ENCODE measurements around the gene P2RX6.

DNA sequence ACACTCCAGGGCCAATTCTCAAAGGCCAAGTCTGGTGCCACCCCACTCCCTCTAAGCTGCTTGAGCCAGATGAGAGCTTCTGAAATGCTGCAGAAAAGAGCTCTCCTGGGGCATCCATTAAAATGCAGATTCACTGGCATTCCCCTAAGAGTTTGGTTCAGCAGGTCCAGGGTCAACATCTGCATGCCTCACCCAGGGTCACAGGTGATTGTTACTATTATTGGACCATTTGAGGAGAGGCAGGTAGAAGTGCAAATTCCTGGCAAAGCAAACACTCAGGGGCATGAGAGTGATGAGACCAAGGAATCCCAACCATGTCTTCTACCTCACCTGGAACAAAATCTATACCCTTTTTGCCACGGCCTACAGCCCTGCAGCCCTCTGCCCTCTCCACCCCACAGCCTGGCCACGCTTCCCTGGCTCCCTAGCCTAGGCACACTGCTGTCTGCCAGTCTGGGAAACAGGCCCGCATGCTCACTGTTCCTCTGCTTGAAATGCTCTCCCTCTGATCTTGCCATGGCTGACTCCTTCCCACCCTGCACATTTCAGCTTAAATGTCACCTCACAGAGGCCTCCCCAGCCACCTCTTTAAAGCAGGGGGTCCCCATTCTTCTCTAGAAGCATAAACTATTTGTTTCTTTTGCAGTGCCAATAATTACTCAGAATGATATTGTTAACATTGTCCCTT lies 4.4 kb upstream of the P2RX6 start:
- TF ChIP-seq GABPA (IDR thresholded peaks at IDR 0.05; ENCODE audit: low read depth) (no peak), YY1 (IDR thresholded peaks at IDR 0.05; ENCODE audit: low read depth) (no peak), TAF1 (IDR thresholded peaks at IDR 0.05; ENCODE audit: borderline replicate concordance, low read depth, low read length) (no peak), RFX5 (IDR thresholded peaks at IDR 0.05; ENCODE audit: low read length) (no peak), POLR2AphosphoS5 (IDR thresholded peaks at IDR 0.05; ENCODE audit: low read depth, low read length) (no peak), EZH2phosphoT487 (IDR thresholded peaks at IDR 0.05; ENCODE audit: borderline replicate concordance, low read depth) (no peak), RCOR1 (IDR thresholded peaks at IDR 0.05; ENCODE audit: low read length) (no peak), CHD2 (IDR thresholded peaks at IDR 0.05; ENCODE audit: low read length, partially characterized antibody) (no peak), EP300 (IDR thresholded peaks at IDR 0.05; ENCODE audit: borderline replicate concordance in 1 of 2, low read depth in 1 of 2, low read length in 1 of 2) (no peak)
- TF ChIP-seq, protein P1, sequence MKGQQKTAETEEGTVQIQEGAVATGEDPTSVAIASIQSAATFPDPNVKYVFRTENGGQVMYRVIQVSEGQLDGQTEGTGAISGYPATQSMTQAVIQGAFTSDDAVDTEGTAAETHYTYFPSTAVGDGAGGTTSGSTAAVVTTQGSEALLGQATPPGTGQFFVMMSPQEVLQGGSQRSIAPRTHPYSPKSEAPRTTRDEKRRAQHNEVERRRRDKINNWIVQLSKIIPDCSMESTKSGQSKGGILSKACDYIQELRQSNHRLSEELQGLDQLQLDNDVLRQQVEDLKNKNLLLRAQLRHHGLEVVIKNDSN (IDR thresholded peaks at IDR 0.05; ENCODE audit: borderline replicate concordance, low read depth), result no peak
- TF ChIP-seq, protein P2, sequence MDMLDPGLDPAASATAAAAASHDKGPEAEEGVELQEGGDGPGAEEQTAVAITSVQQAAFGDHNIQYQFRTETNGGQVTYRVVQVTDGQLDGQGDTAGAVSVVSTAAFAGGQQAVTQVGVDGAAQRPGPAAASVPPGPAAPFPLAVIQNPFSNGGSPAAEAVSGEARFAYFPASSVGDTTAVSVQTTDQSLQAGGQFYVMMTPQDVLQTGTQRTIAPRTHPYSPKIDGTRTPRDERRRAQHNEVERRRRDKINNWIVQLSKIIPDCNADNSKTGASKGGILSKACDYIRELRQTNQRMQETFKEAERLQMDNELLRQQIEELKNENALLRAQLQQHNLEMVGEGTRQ (IDR thresholded peaks at IDR 0.05; ENCODE audit: borderline replicate concordance, low read depth, low read length), result no peak
- TF ChIP-seq, protein P3, sequence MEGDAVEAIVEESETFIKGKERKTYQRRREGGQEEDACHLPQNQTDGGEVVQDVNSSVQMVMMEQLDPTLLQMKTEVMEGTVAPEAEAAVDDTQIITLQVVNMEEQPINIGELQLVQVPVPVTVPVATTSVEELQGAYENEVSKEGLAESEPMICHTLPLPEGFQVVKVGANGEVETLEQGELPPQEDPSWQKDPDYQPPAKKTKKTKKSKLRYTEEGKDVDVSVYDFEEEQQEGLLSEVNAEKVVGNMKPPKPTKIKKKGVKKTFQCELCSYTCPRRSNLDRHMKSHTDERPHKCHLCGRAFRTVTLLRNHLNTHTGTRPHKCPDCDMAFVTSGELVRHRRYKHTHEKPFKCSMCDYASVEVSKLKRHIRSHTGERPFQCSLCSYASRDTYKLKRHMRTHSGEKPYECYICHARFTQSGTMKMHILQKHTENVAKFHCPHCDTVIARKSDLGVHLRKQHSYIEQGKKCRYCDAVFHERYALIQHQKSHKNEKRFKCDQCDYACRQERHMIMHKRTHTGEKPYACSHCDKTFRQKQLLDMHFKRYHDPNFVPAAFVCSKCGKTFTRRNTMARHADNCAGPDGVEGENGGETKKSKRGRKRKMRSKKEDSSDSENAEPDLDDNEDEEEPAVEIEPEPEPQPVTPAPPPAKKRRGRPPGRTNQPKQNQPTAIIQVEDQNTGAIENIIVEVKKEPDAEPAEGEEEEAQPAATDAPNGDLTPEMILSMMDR (IDR thresholded peaks at IDR 0.05), result no peak

All from SK-N-SH (cell line).